ENCODE measurements around the gene HOXD9.

The HOXD9 gene

DNA sequence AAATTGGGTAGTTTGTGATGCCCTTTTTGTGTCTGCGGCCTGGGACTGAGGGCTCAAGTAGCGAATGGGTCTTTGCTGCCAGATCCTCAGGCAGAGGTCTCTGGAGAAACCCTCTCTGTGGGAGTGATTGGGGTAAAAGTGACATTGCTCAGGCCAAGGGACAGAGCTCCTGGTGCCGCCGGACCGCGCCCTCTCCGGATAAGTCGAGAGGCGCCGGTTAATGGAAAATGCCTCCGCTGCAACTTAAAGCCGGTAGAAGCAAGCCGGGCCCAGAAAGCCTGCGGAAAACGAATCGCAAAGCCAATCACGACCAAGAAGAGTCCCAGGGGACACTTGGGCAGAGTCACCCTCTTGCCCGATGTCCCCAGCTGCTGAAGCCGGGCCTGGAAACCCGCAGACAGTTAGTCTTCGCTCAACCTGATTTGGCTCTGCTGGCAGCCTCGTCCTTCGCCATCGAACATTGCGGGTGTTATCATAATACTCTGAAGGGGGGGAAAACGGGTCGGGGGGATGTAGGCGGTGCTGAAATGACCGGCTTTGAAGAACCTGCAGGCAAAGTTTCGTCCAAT lies 23.3 kb upstream of the HOXD9 start:
- DNase-seq, result no peak

DNA sequence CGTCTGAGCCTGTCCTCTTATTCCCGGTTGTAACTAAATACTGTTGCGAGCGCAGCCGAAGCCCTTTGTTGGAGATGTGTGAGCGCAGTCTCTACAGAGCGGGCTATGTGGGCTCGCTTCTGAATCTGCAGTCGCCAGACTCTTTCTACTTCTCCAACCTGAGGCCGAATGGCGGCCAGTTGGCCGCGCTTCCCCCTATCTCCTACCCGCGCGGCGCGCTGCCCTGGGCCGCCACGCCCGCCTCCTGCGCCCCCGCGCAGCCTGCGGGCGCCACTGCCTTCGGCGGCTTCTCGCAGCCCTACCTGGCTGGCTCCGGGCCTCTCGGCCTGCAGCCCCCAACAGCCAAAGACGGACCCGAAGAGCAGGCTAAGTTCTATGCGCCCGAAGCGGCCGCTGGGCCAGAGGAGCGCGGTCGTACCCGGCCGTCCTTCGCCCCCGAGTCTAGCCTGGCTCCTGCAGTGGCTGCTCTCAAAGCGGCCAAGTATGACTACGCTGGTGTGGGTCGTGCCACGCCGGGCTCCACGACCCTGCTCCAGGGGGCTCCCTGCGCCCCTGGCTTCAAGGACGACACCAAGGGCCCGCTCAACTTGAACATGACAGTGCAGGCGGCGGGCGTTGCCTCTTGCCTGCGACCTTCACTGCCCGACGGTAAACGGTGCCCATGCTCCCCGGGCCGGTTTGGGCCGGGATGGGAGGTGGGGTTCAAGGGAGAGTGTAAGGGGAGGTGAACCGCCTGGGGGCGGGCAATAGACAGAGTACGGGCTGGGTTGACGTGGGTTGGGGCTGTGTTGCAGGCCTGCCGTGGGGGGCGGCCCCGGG lies 22.6 kb upstream of the HOXD9 start, which contains the start of gene HOXD12:
HOXD12 (plus strand) TSS at position 68 of the 819 bp plus-strand sequence; CDS start at position 75, 7 bp downstream.
- no peak for DNase-seq

DNA sequence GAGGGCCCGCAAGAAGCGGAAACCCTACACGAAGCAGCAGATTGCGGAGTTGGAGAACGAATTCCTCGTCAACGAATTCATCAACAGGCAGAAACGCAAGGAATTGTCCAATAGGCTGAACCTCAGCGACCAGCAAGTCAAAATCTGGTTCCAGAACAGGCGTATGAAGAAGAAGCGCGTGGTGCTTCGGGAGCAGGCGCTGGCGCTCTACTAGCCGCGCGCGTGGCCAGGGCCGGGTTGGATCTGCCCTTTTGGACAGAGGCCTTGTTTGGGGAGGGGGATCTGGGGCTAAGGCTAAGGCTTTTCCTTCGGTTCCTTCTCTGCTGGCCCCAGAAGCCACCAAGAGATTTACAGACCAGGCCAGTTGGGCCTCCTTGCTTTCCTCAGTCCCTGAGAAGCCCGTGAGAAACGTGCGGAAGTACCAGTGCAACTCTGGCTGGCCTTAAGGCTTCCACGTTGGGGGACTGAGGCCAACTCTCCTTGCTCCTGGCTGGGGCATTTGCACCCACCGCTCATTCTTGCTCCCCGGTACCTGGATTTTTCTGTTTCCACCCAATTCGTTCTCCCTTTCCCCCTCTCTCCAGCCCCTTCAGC lies 21.9 kb upstream of the HOXD9 start:
- no peak for DNase-seq

DNA sequence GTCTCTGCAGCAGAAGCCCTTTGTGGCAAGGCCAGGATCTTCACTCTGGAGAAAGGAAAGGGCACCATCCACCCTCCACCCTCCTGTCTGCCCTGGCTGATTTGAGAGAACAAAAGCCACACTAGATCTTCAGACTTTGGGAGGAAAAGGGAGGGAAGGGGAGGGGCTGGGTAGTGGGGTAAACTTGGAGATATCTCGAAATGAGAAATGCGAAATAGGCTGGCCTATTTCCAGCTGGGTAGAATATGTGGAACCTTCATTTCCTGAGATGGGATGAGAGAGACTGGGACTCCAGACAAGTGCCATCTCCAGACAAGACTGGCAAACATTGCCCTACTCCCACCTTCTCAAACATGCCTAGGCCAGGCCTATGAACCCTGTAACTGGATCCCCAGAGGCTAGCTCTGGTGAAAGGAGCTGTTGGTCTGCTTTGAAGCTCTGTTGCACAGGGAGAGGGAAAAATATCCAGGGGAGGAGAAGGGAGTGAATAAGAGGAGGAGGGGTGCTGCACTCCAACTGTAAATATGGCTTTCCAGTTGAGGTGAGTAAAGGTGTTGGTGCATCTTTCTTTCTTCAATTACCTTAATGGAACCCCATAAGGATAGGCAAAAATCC lies 21.2 kb upstream of the HOXD9 start:
- no peak for DNase-seq

DNA sequence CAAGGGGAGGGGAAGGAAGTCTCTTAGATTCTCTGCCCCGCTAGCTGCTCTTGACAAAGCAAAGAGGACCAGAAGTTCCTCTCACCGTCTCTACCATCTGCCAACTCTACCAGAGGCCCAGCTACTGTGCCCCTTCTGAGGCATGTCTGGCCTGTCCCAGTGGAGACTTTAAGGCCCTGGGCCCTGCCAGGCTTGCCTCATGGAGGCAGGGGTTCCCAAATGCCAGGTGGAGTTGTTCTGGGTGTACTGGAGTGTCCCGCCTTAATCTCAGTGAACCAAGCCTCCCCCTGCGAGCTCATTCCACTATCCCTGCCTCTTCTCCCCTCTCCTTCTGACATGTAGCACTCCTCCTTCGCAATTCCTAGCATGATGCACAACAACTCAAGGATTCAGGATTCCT lies 20.7 kb upstream of the HOXD9 start:
- no peak for DNase-seq

DNA sequence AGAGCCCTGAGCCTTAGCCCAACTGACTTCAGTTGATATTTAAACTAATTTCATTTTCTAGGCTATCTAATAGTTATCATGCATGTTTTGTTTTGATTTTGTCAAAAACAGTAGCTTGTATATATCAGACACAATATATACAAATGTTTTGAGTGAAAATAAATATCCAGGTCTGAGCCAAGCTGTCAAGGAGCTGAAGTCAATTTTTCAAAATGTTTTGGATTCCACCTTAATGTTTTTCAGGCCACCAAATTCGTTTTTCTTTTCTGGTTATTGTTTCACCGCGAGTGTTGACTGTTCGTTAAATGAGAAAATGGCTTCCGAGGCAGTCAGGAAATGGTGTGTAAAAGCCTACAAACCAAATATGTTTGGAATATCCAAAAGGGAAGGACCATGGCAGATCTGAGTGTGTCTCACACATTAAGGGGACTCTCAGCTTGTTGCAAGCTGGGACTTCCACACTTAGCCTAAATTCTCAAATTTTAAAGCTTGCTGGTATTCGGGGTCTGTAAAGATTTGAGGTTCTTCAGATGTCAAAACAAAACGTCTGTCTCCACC lies 20.1 kb upstream of the HOXD9 start:
- DNase-seq, result no peak

DNA sequence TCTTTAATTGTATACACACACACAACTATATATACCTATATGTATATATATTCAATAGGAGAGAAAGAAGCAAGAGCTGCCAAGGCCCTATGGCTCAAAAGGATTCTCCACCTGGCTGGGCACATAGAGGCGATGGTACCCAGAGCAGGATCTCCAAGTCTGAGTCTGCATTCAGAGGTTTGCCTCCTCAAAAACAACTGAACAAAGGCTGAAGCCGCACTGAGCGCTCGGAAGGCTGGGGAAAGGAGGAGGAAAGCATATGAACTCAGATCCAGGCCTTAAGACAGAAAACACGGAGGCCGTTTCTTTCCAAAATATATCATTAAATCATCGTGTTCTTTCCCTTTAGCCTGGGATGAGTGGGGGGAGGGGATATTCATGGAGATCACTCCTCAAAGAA lies 19.3 kb upstream of the HOXD9 start:
- DNase-seq, result no peak

DNA sequence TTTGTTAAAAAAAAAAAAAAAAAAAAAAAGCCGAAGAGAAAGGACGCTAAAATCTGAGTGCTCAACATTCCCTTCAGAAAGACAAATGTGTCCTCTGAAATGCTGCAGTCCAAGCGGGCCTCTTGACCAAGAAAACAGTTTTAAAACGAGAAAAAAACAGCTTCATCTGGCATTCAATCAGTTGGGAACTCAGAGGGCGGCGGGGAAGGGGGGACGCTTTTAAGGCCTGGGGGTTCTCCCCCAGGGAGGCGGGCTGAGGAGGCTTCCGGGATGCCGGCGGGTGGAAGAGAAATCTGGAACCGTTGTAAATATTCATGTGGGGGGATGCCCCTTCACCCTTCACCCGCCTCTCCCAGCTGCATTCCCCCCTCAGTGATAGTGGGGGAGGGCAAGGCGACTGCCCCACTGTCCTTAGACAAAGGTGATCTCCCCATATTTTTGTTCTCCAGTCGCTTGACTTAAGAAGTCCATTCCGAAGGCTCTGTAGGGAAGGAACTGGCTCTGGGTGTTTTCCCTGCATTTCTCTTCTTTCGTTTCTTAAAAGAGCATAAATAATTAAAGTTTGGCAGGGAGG lies 18.7 kb upstream of the HOXD9 start:
- no peak for DNase-seq

DNA sequence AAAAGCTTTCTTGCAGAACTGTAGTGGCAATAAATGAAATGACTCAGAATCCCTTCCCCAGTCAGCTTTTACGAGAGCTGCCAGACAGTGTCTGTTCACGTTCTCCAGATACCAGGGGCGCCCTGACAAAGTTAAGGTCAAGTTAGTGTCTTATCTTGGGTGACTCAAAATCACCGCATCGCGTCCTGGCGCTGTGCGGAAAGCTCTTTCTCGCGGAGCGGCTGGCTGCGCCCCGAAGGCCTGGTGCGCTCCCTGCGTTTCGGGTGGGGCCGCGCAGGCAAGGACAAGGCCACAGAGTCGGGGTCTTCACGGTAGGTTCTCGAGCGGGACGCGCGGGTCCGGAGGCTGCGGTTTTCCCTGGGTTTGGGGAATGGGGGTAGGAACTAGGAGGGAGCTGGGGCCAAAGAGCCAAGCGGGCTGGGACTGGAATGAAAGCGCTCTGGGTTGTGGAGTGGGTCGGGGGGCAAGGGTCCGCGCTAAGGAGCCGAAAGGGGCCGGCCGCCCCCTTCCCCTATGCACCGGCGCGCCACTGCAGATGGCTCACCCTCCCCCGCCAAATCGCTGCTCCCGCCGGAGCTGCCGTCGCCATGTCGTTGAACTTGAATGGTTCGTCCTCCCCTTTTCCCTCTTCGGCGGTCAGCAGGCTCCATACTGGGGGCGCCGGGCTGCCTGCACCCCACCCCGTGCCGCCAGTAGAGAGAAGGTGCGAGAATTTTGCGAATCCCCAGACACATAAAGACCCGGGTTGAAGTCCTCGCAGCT lies 18.0 kb upstream of the HOXD9 start:
- DNase-seq, result no peak

DNA sequence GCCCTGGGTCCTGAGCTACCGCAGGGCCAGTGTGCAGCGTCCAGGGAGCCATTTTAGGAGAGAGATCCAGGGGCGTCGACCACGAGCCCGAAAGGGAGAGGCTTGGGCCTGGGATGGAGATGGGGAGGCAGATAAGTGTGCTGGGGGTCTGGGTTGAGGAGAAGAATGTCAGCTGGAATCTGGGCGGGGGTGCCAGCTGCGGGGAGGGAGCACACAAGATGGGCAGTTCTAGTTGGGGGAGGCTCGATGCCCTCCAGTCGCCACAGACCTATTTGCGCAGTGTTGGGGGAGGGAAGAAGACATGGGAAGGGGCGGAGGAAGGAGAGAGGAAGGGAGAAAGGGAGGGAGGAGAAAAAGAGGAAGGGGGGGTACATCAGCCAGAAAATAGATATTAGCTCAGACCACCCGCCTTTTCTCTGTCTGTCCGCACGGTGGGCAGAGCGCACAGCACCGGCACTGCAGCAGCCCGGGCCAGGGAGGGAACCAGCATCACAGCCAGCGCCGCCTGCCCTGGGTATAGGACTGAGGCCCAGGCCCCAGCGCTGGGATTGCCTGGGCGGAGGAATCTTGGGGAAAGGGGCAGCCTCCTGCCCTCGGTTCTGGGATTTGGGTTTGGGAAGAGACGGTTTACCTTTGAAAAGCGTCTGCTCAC lies 17.3 kb upstream of the HOXD9 start:
- DNase-seq, result no peak

DNA sequence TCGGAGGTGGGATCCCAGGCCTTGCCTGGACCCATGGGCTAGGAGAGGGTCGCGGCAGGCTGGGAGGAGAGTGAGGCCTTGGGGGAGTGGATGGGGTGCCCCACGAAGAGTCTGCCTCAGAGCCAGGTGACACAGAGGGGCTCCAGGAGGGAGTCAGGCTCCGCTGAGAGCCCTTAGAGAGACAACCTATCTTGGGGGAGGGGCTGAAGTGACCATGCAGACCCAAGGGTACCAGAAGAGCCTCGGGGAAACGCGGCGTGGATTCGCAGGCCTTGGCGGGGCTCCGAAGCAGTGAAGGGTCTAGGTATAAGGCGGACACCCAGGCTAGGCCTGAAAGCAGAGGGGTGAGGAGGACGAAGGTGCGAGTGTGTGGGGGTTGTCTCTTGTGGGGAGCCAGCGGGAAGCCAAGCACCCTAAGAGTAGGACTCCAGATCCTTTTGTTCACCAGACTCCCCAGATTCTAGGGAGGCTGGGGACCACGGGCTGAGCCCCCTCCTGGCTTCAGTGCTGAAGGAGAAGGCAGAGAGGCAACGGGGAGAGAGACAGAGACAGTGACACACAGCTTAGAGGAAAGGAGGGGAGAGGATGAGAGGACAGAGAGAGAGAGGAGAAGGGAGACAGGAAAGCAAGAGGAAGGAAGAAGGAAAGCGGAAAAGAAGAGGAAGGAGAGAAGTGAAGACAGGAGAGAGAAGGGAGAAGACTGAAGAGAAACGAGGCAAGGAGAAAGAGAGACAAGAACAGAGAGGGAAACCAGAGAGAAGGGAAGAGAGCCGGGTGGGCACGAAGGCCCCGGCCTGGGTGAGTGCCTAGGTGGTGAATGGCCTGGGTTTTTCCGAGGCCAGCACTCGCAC lies 16.6 kb upstream of the HOXD9 start:
- DNase-seq, result no peak

DNA sequence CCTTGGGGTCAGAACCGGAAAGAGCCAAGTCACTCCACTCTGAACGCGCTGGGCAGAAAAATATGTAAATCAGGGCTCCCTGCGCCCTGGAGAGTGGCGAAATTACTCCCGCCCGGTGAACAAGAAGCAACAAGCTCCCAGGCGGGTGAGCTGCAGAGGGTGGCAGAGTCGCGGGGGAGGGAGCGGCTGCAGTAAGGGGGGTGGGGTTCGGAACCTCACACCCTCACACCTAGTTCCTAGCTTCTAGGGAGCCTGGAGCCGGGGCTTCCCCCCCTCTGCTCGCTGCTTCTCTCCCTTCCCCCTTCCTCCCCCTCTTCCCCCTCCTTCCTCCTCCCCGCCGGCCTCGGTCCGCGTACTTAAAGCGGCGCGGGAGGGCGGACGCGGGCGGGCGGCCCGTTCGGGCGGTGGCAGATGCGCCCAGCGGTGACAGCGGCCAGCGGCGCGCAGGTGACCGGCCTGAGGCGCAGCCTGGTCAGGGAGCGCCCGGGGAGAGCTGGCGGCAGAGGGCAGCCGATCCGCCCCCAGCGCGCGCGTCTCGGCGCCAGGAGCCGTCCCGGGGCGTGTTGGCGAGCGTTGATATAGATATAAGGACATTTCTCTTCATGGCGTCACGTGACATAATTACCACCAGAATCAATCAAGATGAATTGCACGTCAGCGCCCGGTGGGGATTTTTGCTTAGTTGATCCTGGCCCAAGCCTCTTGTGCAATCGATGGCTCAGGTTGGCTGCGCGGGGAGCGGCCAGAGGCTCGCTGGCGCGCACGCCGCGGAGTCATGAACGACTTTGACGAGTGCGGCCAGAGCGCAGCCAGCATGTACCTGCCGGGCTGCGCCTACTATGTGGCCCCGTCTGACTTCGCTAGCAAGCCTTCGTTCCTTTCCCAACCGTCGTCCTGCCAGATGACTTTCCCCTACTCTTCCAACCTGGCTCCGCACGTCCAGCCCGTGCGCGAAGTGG lies 15.7 kb upstream of the HOXD9 start, which contains the start of gene HOXD11:
HOXD11 (plus strand) TSS at position 700 of the 959 bp plus-strand sequence; CDS start at position 776, 76 bp downstream.
- DNase-seq, result no peak

DNA sequence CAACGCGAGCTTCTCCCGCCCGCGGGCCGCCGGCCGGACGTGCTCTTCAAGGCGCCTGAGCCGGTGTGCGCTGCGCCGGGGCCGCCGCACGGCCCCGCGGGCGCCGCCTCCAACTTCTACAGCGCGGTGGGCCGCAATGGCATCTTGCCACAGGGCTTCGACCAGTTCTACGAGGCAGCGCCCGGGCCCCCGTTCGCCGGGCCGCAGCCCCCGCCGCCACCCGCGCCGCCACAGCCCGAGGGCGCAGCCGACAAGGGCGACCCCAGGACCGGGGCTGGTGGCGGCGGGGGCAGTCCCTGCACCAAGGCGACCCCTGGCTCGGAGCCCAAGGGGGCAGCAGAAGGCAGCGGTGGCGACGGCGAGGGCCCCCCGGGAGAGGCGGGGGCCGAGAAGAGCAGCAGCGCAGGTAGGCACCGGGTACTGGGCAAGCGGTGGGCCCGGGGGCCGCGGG lies 14.8 kb upstream of the HOXD9 start:
- DNase-seq, result no peak

DNA sequence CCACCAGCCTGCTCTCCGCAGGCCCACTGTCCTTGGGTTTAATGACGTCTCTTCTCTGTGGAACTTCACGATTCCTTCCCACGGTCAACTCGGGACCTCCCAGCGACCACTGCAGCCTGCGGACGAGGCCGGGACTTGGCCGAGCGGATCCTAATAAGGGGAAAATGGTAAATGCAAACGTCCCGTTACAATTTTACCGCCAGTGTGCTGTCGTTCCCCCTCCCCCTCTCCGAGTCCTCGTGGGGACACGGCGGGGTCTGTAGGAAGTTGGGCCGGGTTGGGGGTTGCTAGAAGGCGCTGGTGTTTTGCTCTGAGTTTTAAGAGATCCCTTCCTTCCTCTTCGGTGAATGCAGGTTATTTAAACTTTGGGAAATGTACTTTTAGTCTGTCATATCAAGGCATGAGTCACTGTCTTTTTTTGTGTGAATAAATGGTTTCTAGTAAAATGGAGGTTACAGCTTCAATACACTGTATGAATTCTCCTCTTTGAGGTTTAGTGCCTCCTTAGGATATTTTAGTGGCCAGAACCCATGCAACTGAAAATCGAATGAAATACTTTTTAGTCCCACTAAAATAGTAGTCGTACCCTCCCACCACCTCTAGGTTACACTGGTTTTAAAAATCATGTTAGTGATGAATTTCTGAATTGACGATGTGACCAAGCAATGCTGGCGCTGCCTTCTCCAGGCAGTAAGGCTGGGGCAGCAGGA lies 13.2 kb upstream of the HOXD9 start:
- DNase-seq, result no peak

DNA sequence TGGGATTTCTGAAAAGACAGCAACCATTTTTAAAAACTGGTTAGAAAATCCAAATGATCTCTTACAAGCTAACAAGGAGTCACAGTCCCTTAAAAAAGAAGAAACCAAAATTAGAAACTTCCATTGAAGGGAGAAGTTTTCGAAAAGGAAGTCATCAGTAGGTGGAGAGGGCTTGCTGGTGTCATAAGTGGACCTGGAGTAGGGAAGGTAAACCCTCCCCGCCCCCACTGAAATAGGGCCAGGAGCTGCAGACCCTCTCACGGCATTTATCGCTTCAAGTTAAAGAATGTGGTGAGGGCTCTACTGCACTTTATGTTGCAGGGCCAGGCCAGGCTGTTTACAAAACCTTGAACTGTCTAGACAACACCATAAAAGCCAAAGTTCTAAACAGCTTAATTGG lies 12.6 kb upstream of the HOXD9 start:
- DNase-seq, result no peak

DNA sequence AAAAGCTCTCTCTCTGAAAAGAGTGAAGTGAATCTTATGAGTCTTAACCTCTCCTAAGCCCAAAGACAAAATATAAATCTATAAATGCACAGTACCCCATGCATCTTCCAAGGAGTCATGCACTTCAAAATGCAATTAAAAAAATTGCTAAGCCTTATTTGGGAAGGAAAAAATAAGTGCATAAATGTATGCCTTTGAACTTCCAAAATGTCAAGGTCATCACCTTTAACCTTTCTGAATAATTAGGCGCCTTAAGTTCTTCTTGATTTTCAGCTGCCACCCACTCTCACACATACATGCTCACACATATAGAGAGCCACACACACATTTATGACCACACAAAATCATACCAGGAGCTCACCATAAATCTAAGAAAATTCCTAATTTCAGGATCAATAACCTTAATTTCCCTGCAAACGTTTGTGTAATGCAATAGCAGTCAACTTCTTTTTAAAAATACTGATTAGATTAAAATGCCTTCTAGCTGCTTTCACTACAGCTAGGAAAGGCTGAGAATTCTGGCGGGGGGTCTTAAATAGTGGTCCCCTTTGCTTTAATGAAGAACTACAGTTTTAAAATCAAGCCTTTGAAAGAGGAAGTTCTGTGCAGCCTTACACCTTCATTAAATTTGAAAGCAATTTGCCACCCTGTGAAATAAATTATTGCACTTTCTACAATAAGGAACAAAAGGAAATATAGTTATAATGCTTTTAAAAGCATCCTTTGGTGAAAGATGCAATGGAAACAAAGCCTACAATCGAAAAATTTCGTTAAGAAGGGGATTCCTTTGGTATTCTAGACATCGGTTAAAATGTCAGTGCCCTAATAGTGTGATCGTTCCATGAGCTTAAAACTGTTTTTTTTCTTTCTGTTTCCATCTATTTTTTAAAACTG lies 11.9 kb upstream of the HOXD9 start:
- DNase-seq, result no peak

DNA sequence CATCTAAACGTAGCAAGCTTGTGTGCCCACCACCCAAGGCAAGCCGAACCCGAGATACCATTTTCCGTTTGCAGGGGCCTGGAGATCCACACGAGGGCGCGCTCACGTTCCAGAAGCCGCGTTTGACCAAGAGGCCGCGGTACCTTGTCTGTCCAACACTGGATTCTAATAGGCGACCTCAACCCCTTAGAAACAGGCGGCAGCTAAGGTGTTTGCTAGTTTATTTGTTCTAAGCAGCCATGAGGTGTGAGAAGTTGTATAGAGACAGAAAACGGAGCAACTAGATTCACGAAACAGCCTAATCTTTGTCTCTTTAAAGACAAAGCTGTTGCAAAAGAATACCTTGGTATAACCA lies 11.2 kb upstream of the HOXD9 start:
- DNase-seq, result no peak
